KMS-11 (cell line): ENCODE results near the gene JPH3.

ENCODE experiments used
- H2AFZ ChIP-seq: fragments of 200-600 bp; sonication (generic); 2 replicates; pipeline ENCODE4 v1.6.1; 2016; ENCODE audit warnings: antibody characterized with exemption, mixed run types, low read depth
- H3K27ac ChIP-seq: fragments of 200-600 bp; sonication (generic); 2 replicates; pipeline ENCODE4 v1.6.1; 2016; ENCODE audit warnings: mild to moderate bottlenecking, mixed run types
- H3K27me3 ChIP-seq: fragments of 200-600 bp; sonication (generic); 2 replicates; pipeline ENCODE4 v1.6.1; 2017; ENCODE audit warnings: mild to moderate bottlenecking, low read depth, mixed run types, moderate library complexity; ENCODE audit not compliant: insufficient read depth
- H3K36me3 ChIP-seq: fragments of 200-600 bp; sonication (generic); 2 replicates; pipeline ENCODE4 v1.6.1; 2017; ENCODE audit warnings: mild to moderate bottlenecking, mixed run types; ENCODE audit not compliant: insufficient read depth
- H3K4me1 ChIP-seq: fragments of 200-600 bp; sonication (generic); 2 replicates; pipeline ENCODE4 v1.6.1; 2016; ENCODE audit warnings: mild to moderate bottlenecking, low read depth, mixed run types; ENCODE audit not compliant: poor library complexity, severe bottlenecking
- H3K4me2 ChIP-seq: fragments of 200-600 bp; sonication (generic); 2 replicates; pipeline ENCODE4 v1.7.0; 2016; ENCODE audit warnings: mild to moderate bottlenecking, mixed run types
- H3K4me3 ChIP-seq: fragments of 200-600 bp; sonication (generic); IDR thresholded peaks from 2 replicates; pipeline ENCODE4 v1.6.1; 2017; ENCODE audit warnings: low read depth, low read length, mixed read lengths; ENCODE audit not compliant: insufficient read depth
- H3K79me2 ChIP-seq: fragments of 200-600 bp; sonication (generic); 2 replicates; pipeline ENCODE4 v1.6.1; 2016; ENCODE audit warnings: low read depth, mixed run types; ENCODE audit not compliant: insufficient read depth
- H3K9ac ChIP-seq: fragments of 200-600 bp; sonication (generic); 2 replicates; pipeline ENCODE4 v1.6.1; 2016; ENCODE audit warnings: mild to moderate bottlenecking, mixed run types
- H4K20me1 ChIP-seq: fragments of 200-600 bp; sonication (generic); 2 replicates; pipeline ENCODE4 v1.6.1; 2016; ENCODE audit warnings: mild to moderate bottlenecking, mixed run types; ENCODE audit not compliant: insufficient read depth
- CTCF ChIP-seq: fragments of 200-600 bp; sonication (generic); conservative IDR thresholded peaks from 2 replicates; pipeline ENCODE4 v1.6.1; 2017; ENCODE audit warnings: low read depth, mild to moderate bottlenecking, antibody characterized with exemption, low read length, moderate library complexity, mixed read lengths

Gene JPH3

GRCh38 chr16:87616556-87616955 lies 14.2 kb downstream of the JPH3 start:
- no peaks in the 10 kb centered on the region for H3K4me1 ChIP-seq
- no peak overlapping the region for H3K4me2 ChIP-seq
- no peaks in the 10 kb centered on the region for H3K36me3 ChIP-seq
- TF ChIP-seq CTCF = no peak
- no peak overlapping the region for H3K9ac ChIP-seq
- no peak overlapping the region for H3K27ac ChIP-seq
- peaks cover 71% of the 10 kb centered on the region for H3K27me3 ChIP-seq
- no peaks in the 10 kb centered on the region for H4K20me1 ChIP-seq
- H3K79me2 ChIP-seq = no peaks in the 10 kb centered on the region
- no peak overlapping the region for H2AFZ ChIP-seq
- H3K4me3 ChIP-seq = no peak overlapping the region

- Histone ChIP-seq H3K27ac (no peak overlapping the region), H3K79me2 (no peaks in the 10 kb centered on the region), H3K27me3 (peaks cover 75% of the 10 kb centered on the region), H3K36me3 (no peaks in the 10 kb centered on the region), H3K4me1 (no peaks in the 10 kb centered on the region), H3K9ac (no peak overlapping the region), H3K4me3 (no peak overlapping the region), H3K4me2 (no peak overlapping the region), H4K20me1 (no peaks in the 10 kb centered on the region), H2AFZ (no peak overlapping the region)
- TF ChIP-seq CTCF = no peak
Observed at GRCh38 chr16:87618216-87618615, 15.9 kb downstream of the JPH3 start.

- Histone ChIP-seq H3K9ac (no peak overlapping the region), H3K27ac (no peak overlapping the region), H4K20me1 (no peaks in the 10 kb centered on the region), H3K4me1 (no peaks in the 10 kb centered on the region), H3K4me3 (no peak overlapping the region), H3K79me2 (no peaks in the 10 kb centered on the region), H3K4me2 (no peak overlapping the region), H2AFZ (no peak overlapping the region), H3K36me3 (no peaks in the 10 kb centered on the region), H3K27me3 (peaks cover 78% of the 10 kb centered on the region)
- no peak for TF ChIP-seq CTCF
Observed at GRCh38 chr16:87619360-87620200, 17.3 kb downstream of the JPH3 start.

GRCh38 chr16:87620201-87620495 lies 17.8 kb downstream of the JPH3 start:
- no peak for TF ChIP-seq CTCF

More at GRCh38 chr16:87620201-87620495, 17.8 kb downstream of the JPH3 start:
- Histone ChIP-seq H3K36me3 (no peaks in the 10 kb centered on the region), H2AFZ (no peak overlapping the region), H3K79me2 (no peaks in the 10 kb centered on the region), H3K9ac (no peak overlapping the region), H4K20me1 (no peaks in the 10 kb centered on the region), H3K4me2 (no peak overlapping the region), H3K27me3 (peaks cover 79% of the 10 kb centered on the region), H3K27ac (no peak overlapping the region), H3K4me3 (no peak overlapping the region), H3K4me1 (no peaks in the 10 kb centered on the region)
